Nephron (organoid): ENCODE data around the gene MLF2.

Experiments used
- H3K27ac Mint-ChIP-seq, 3 experiments: 2 replicates each; pipeline ENCODE4 v1.8.0; 2020; ENCODE audit warnings: mixed read lengths in 3 of 3, mild to moderate bottlenecking in 2 of 3, moderate library complexity in 1 of 3
- H3K27me3 Mint-ChIP-seq: 2 replicates; pipeline ENCODE4 v1.8.0; 2021; ENCODE audit warnings: low read depth, mild to moderate bottlenecking, moderate library complexity, mixed read lengths
- H3K36me3 Mint-ChIP-seq: 2 replicates; pipeline ENCODE4 v1.8.0; 2020; ENCODE audit warnings: low read depth, mixed read lengths
- H3K4me1 Mint-ChIP-seq: 2 replicates; pipeline ENCODE4 v1.8.0; 2020; ENCODE audit warnings: mixed read lengths
- H3K4me3 Mint-ChIP-seq, 3 experiments: 2 replicates each; pipeline ENCODE4 v1.8.0; 2020; ENCODE audit warnings: mild to moderate bottlenecking in 3 of 3, mixed read lengths in 3 of 3, moderate library complexity in 2 of 3
- H3K9me3 Mint-ChIP-seq: 2 replicates; pipeline ENCODE4 v1.8.0; 2020; ENCODE audit warnings: mixed read lengths
- CTCF ChIP-seq, 3 experiments: fragments of 200-600 bp; sonication (generic); IDR thresholded peaks; one replicate each; pipeline ENCODE4 v1.5.0; 2021; ENCODE audit warnings: antibody characterized with exemption in 3 of 3; ENCODE audit not compliant: unreplicated experiment in 3 of 3

Gene MLF2

DNA sequence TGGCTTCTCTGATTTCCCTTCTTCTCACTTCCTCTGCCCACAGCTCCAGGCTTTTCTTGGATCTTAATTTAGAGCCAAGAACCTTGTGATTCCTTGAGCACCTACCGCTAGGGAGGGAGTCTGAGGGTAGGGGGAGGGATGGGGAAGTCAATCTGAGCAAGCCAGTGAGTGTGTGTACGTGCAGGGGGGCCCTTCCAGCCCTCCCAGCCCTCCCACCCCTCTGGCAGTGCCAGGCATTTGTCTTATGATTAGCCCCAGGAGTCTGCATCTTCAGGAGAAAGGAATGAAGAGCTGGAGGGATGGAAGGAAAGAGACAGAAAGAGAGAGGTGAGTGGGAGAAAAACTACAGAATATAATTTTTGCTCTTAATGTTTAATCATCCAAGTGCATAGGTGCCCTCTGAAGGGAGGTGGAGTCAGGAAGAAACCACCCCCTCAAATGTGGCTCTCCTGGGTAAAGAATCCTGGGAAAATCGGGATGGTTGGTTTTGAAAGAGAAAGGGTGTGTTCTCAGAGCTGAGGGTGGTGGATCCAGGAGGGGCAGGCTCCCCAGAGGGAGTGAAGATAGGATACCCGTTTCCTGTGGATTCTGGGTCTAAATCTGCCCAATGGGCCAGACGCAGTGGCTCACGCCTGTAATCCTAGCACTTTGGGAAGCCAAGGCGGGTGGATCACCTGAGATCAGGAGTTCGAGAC is 54.4 kb downstream of the MLF2 start:
- H3K4me1 Mint-ChIP-seq = peaks cover 9% of the 10 kb centered on the region
- peaks cover 4% of the 10 kb centered on the region for H3K36me3 Mint-ChIP-seq
- peaks cover 47% of the 10 kb centered on the region for H3K27me3 Mint-ChIP-seq
- TF ChIP-seq CTCF (IDR thresholded peaks at IDR 0.05; ENCODE audit: unreplicated experiment in 3 of 3) = no peak
- no peaks in the 10 kb centered on the region for H3K9me3 Mint-ChIP-seq
- peak overlapping the region; percentile 85 to 90 (median 85) for H3K4me3 Mint-ChIP-seq
- peak overlapping the region in 1 of 3 experiments; percentile 38 for H3K27ac Mint-ChIP-seq
